Uterus (tissue), 2 donors: ENCODE measurements around the gene RTP2.

Source experiments
- CTCF ChIP-seq, 4 experiments: fragments of 200-600 bp in 2 of 4; fragments of 450-650 bp in 2 of 4; sonication (generic) in 2 of 4; IDR thresholded peaks; one replicate each; pipeline ENCODE4 v1.5.1; 2016 to 2019; ENCODE audit warnings: antibody characterized with exemption in 4 of 4, mild to moderate bottlenecking in 2 of 4, moderate library complexity in 1 of 4
- POLR2A ChIP-seq, 2 donors: fragments of 450-650 bp; IDR thresholded peaks; one replicate each; pipeline ENCODE4 v1.6.1; 2016; ENCODE audit warnings: antibody characterized with exemption in 2 of 2, mild to moderate bottlenecking in 1 of 2, moderate library complexity in 1 of 2

GRCh38 chr3:187750006-187750512, 47.7 kb upstream of the RTP2 start:
- no peak for TF ChIP-seq CTCF (IDR thresholded peaks at IDR 0.05)
- TF ChIP-seq POLR2A (IDR thresholded peaks at IDR 0.05): peak in 1 of 2 donors; percentile 25
